Right forelimb (tissue), 1 donor: ENCODE data around the gene TMEM184A.

Experiments
- DNase-seq: peaks from one replicate; pipeline ENCODE4 v3.0.0-alpha.2; 2018

Gene TMEM184A

GRCh38 chr7:1550005-1550845 is 5.8 kb downstream of the TMEM184A start:
- no peak for DNase-seq

GRCh38 chr7:1549357-1550004 is 6.5 kb downstream of the TMEM184A start:
- no peak for DNase-seq

- no peak for DNase-seq
Measured at GRCh38 chr7:1548944-1549343, 7.1 kb downstream of the TMEM184A start.

- no peak for DNase-seq
Measured at GRCh38 chr7:1548438-1548831, 7.6 kb downstream of the TMEM184A start.

GRCh38 chr7:1547777-1548437 is 8.1 kb downstream of the TMEM184A start:
- DNase-seq, result no peak

- DNase-seq, result no peak
Measured at GRCh38 chr7:1546909-1547776, 8.9 kb downstream of the TMEM184A start.

GRCh38 chr7:1546274-1546908 is 9.6 kb downstream of the TMEM184A start:
- no peak for DNase-seq

- DNase-seq, result no peak
Measured at GRCh38 chr7:1545417-1546246, 10.4 kb downstream of the TMEM184A start.

GRCh38 chr7:1544896-1545416 is 11.0 kb downstream of the TMEM184A start:
- no peak for DNase-seq

- no peak for DNase-seq
Measured at GRCh38 chr7:1544178-1544895, 11.7 kb downstream of the TMEM184A start.

- DNase-seq, result no peak
Measured at GRCh38 chr7:1543826-1544177, 12.2 kb downstream of the TMEM184A start.

GRCh38 chr7:1542841-1543747 is 12.9 kb downstream of the TMEM184A start:
- DNase-seq, result no peak

- no peak for DNase-seq
Measured at GRCh38 chr7:1542329-1542728, 13.7 kb downstream of the TMEM184A start.

GRCh38 chr7:1541431-1542162 is 14.4 kb downstream of the TMEM184A start:
- DNase-seq, result no peak

GRCh38 chr7:1540776-1541271 is 15.2 kb downstream of the TMEM184A start:
- DNase-seq, result no peak

GRCh38 chr7:1539882-1540775 is 15.9 kb downstream of the TMEM184A start:
- DNase-seq, result no peak

- DNase-seq, result no peak
Measured at GRCh38 chr7:1539181-1539881, 16.7 kb downstream of the TMEM184A start.
